HT1080 (cell line): ENCODE measurements around the gene GRIFIN. TPM values are rescaled to one million over a fixed set of nuclear protein-coding genes. Genes with fewer than 3 reads are reported as not detected.
A peak's percentile ranks its signal among the peaks of the same experiment; 100 is the strongest.
"Not testable (repeated sequence)": the region's sequence is repeated elsewhere in the genome, so short reads cannot be mapped to it uniquely, and the experiment has no call there.

ENCODE experiments used
- DNase-seq: peaks from one replicate; pipeline ENCODE4 v3.0.0-alpha.2; 2015; ENCODE audit warnings: low read depth
- total RNA-seq: library from RNA; depleted of rRNA; stranded (reverse); fragments of >200 nt; shearing (Covaris generic); gene quantifications from 2 replicates; pipeline ENCODE4 v1.2.3, GENCODE V29; 2014

Gene GRIFIN
- total RNA-seq, 1 experiment from 2014 or later: not detected

DNA sequence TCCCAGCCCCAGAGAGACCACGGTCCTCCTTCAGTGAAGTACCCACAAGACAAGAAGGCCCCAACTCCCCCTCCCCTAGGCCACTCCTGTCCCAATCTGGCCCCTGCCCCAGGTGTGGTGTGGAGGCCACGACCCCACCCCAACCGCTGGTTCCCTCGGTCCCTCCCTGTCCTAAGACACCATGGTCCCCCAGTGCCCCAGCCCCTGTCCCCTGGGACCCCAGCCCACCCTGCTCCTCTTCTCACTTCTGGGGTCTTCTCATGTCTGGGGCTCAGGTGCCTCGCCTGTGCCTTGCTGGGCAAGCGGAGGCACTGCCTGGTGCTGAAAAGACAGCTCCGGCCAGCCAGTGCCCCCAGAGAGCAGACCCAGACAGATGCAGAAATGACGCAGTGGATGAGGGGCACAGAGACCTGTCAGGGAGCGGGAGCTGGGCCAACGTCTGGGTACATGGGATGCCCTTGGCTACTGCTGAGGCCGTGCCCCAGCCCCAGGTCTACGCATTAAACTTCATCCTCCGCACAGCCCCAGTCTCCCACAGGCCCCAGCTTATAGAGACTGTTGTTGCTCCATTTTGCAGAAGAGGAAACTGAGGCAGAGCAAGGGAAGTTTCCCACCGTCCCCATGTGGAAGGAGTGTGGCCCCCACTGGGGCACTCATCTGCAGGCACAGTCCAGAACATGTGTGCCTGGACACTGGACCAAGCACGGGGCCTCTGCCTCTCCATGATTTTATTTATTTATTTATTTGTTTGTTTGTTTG lies 14.8 kb downstream of the GRIFIN start:
- no peak for DNase-seq

DNA sequence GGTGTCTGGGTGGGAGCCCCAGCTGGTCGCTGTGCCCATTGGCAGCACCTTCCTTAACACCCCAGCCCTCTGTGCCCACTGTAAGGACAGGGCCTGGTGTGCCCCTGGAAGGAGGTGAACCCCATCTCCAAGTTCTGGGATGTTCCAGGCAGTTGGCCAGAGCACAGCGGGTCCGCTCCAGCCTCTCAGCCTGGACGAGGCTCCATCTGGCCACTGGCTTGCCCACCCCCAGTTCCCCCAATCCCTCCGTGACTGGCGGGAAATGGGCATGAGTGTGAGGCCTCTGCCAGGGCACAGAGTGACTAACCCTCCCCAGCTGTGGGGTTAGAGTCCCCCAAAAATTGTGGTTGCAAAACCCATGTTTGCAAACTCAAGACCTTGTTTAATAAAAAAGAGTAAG lies 15.6 kb downstream of the GRIFIN start:
- DNase-seq: no peak

DNA sequence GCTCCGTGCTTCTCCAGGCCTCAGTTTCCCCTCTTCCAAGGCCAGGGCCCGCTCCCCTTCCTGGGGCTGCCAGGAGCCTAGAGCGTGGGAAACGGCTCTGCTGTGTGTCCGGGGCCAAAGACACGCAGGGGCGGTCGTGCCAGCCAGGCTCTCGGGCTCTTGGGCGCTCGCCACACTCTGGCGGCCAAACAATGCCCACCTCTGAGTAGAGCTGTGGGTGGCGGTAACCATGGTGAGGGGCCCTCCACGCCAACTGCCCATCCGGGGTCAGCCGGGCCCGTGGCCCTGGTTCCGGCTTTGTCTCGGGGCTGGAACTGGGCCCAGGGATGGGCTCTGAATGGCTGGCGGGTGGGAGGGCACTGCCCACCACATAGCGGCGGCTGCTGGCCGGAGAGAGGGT lies 16.0 kb downstream of the GRIFIN start:
- DNase-seq: no peak

DNA sequence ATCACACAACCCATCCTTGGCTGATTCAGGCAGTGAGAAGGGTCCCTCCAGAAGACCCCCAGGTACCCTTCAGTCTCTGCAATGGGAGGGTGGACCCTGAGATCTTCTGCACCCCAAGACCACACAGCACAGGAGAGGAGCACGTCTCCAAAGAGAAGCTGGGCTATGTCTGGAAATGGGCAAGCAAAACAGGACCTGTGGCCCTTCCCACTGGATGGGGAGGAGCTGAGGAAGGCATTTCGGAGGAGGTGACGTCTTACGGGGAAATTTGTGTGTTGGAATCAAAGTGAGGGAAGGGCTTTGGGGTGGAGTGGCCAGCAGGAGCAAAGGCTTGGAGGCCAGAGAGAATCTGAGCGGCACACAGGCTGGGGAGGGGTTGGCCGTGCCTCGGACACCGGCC lies 16.5 kb downstream of the GRIFIN start:
- DNase-seq: no peak

DNA sequence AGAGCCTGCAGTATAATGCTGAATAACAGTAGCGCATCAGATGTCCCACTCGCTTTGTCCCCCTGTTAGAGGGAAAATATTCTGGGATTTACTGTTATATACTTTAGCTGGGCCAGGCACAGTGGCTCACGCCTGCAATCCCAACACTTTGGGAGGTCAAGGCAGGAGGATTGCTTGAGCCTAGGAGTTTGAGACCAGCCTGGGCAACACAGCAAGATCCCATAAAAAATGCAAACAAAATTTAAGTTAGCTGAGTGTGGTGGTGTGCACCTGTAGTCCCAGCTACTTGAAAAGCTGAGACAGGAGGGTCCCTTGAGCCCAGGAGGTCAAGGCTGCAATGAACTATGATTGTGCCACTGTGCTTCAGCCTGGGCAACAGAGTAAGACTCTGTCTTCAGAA lies 22.3 kb downstream of the GRIFIN start:
- not testable (repeated sequence) for DNase-seq

DNA sequence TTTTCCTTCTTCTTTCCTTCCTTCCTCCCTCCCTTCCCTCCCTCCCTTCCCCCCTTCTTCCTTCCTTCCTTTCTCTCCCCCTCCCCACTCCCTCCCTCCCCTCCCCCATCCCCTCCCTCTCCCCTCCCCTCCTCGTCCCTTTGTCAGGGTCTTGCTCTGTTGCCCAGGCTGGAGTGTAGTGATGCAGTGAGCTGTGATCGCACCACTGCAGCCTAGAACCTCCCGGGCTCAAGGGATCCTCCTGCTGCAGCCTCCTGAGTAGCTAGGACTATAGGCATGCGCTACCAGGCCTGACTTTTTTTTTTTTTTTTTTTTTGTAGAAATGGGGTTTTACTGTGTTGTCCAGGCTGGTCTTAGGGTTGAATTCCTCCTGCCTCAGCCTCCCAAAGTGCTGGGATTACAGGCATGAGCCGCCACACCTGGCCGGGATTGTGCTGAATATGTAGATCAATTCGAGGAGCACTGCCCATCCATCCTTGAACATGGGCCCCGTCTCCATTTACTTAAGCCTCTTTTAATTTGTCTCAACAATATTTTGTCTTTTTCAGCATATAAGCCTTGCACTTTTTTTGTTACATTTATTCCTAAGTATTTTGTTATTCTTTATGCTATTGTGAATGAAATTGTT lies 23.4 kb downstream of the GRIFIN start:
- DNase-seq: no peak

DNA sequence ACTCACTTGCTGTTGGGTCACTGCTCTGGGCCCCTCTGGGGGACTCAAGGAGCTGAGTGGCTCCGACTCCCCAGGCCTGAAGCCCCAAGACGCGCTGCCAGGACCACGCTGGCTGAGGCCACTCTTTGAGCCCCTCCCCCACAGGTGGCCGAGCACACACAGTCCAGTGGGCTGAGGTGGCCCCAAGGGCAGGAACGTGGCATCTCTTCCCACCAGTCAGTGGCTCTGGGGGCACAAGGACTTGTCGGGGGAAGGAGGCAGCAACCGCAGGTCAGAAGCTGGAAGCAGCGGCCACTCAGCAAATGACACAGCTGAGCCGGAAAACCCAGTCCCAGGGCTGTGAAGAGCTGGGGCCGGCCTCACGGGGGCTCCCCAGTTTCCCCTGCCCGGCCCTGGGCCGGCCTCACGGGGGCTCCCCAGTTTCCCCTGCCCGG lies 24.1 kb downstream of the GRIFIN start:
- no peak for DNase-seq

DNA sequence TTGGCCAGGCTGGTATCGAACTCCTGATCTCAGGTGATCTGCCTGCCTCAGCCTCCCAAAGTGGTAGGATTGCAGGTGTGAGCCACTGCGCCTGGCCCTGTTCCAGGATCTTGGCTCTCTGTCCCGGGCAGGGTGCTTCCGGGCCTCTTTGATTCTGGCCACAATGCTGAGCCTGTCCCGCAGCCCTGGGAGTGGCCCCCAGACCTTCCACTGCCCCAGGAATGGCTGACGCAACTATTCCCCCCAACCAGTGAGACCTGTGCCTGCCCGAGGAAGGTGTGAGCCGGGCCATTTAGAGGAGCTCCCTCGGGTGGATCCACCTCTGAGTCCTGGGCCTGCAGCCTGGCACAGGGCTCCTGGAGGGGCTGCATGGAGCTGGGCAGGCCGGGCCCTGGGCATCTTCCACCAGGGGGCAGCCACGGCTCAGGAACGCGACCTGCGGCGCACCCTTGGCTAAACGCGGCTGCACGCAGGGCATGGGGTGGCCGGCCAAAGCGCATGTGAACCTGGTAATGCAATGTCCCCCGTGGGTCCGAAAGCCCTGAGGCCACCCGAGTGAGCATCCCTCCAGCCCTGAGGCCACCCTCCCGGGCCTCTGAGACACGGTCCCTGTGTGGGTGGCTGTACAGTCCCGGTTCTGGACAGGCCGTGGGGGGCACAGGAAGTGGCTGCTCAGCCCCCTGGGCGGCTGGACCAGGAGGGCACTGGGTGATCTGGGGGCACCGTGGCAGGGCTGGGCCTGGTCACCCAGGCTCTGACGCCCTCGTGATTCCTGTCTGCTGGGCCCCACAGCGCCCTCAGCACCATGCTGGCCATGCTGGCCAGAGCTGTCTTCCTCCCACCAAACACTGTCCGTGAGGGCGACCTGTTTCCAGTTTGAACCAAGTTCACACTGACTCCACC lies 24.8 kb downstream of the GRIFIN start:
- DNase-seq: peak; percentile 73

DNA sequence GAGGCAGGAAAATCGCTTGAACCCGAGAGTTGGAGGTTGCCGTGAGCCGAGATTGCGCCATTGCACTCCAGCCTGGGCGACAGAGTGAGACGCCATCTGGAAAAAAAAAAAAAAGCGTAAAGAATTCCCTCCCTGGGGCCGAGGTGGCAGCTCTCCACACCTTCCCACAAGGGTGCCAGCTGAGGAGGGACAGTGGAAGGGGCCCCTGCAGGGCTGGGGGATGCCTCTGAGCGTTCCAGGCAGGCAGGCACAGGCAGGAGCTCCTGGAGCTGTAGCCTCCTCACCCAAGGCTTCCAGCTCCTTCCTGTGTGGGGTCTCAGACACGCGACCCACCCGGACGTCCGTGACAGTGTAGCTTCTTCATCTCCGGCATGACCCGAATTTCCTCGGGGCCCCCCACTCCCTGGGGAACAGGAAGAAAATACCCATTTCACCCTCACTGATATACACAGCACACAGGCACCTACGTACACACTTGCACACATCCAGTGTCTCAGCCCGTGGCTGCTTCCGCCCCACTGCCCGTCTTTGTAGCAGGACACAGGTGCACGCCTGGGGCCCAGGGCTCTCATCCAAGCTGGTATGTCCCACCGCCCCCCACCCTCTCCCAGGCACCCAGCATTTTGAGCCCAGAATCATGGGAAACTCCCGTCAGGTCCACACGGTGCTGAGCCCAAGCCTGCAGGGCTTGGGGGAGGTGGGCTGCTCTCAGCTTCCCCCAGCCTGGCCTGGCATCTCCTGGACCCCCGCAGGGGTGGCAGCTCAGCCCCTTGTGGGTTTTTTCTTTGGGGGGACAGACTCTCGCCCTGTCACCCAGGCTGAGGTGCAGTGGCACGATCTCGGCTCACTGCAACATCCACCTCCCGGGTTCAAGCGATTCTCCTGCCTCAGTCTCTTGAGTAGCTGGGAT lies 25.7 kb downstream of the GRIFIN start:
- DNase-seq: no peak

DNA sequence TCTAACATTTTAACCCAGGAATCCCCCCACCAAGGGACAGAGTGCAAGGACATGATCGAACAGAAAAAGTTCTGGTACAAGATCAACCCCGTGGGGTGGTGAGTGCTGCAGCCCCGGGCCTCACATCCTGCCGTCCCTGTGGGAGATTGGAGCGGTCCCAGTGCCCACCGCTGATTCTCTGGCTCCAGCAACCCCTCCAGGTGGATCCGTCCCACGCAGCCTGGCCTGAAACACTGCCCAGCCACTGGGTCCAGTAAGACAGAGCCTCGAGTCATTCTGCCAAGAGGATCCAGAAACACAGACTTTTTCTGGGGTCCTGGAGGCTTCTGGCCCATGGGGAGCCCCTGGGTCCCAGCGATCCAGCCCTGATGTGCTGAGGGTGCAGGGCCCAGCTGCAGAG lies 29.5 kb downstream of the GRIFIN start:
- DNase-seq: no peak

DNA sequence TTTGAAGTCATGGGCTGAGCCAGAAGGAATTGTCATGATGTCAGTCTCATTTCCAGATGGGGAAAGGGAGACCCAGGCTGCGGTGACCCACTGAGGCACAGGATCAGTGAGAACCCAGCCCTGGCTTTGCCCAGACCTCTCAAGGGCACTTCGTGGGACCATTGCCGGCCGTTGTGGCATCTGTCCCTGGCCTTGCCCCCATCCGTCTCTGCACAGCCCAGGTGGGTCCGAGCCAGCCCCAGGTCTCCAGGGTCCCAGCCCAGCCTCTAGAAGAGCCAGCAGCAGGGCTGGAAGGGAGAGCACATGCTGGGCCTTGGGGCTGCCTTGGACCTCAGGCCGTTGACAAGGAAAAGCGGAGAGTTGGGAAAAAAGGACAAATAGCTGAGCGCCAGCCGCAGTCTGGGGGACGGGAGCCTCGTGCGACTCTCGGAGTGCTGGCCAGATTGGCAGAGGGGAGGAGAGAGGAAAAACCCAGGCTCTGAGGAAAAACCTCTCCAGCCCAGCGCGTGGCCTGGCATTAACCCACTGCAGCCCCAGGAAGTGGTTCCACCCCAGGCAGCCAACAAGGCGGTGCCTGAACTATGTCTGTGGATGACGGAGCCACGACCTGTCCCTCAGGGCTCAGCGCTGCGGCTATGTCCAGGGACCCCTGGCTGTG lies 30.2 kb downstream of the GRIFIN start:
- no peak for DNase-seq

DNA sequence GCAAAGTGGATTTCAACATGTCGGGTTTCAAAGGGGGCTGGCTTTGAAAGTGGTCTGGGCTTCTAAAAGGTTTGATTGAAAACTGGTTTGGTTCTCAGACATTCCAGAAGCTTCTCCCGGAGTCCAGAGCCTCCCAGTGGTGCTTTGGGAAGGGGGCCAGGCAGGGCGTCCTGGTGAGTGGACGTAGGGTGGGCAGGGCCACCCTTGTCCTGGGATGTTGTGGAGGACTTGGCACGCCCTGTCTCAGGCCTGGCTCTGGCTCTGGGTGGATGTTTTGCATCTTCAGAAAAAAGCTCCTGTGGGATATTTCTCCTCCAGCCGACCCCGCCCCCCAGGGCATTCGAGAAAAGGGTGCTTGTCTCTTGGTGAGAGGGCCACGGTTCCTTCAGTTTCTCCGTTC lies 31.2 kb downstream of the GRIFIN start:
- no peak for DNase-seq

DNA sequence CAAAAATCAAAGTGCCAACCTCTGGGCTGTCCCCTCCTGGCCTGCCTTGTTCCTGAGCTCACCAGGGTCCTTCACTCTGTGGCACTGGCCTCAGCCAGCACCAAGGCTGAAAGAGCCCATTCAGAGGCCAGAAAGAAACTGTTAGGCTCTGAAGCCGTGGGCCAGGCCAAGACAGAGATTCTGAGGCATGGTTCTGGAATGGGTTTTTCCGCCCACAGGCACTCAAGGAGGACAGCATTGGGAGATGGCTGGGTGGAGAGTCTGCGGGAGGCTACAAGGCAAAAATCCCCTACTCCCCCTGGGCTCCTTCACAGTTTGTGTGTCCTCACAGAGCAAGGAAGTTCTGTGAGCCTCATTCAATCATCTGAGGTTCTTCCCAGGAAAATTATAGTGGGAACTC lies 31.7 kb downstream of the GRIFIN start:
- no peak for DNase-seq

DNA sequence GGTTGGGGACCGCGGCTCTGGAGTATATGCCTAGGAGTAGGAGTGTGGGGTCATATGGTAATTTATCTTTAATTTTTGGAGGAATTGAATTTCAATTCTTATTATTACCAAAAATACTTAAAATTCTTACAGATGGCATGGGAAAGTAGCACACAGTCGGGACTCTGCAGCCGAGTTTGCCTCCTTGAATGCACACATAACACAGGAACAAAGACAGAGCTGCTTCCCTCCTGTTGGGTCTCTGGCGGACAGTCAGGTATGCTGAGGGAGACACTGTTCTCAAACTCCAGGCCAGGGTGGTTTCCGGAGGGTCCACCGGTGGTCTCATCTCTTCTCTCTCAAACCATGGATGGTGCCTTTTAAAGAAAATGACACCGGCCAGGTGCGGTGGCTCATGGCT lies 32.7 kb downstream of the GRIFIN start:
- no peak for DNase-seq

DNA sequence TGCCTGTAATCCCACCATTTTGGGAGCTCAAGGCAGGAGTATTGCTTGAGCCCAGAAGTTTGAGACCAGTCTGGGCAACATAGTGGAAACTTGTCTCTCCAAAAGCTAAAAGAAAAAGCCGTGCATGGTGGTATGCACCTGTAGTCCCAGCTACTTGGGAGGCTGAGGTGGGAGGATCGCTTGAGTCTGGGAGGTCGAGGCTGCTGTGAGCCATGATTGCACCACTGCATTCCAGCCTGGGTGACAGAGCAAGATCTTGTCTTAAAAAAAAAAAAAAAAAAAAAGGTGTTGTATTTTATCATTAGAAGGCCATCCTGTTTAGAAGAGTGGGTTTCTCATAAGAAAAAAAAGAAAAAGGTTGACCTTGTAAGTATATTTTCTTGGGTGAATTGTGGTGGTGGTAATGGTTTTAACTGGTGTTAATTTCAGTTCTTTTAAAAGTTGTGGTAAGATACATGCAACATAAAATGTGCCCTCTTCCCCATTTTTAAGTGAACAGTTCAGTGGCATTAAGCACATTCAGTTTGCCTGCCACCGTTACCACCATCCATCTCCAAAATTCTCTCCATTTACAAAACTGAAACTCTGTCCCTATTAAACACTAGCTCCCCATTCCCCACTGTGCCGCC lies 34.7 kb downstream of the GRIFIN start:
- no peak for DNase-seq

DNA sequence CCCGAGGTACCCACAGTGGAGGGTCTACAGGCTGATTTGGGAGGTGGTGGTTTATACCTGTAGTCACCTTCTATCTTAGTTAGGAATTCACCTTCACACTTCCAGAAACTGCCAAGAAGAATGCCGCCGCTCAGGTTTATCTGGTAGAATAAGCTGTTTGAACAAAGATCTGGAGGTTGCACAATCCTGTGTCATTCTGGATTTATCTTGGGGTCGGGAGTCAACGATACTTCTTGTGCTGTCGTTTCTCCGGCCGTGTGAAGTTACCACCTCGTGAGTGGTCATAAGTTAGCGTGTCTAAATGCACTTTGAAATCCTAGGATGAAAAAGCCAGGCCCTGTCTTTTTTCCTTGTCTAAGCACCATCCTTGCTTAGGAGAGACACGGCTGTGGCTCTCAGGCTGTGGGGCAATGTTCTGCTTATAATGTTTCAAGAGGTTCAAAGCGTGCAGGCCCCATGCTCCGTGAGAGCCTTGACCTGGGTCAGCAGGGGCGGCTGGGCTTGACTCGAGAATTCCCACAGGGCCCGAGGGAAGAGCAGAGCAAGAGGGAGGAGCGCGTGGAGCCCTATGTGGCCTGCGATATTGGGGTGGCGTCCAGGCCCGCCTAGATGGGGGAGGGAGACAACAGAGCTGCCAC lies 35.5 kb downstream of the GRIFIN start:
- no peak for DNase-seq

DNA sequence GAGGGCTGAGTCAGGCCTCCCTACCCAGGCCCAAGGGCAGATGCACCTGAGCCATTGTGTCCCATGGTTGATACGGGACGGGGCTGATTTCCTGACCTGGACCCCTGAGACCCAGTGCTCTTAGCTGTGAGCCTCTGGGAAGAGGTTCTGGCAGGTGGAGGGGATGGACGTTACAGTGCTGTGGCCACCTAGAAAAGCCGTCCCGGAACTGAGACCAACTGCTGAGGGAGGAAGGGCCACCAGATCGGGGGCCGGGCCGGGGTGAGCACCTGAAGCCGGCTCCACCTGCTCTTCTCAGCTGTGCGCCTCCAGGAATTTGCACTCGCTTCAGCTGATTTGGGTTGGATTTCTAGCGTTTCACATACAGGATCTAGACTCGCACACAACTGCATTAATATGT lies 37.4 kb downstream of the GRIFIN start:
- no peak for DNase-seq

DNA sequence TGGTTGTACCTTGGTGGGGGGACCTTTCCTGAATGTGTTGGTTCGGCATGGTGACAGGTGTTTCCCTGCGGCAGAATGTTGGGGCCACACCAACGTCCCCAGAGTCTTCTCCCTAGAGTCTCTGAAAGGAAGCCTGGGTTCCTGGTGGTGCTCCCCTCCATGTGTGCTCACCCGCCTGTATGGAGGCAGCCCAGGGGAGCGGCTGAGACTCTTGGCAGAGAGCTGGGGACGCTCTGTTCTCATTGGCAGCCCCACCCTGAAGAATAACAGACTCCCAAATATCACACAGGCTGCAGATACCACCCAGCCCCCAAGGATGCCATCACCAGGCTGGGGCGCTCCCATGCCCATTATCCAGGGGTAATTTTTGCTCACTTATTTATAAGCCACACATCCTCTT lies 38.0 kb downstream of the GRIFIN start:
- no peak for DNase-seq

DNA sequence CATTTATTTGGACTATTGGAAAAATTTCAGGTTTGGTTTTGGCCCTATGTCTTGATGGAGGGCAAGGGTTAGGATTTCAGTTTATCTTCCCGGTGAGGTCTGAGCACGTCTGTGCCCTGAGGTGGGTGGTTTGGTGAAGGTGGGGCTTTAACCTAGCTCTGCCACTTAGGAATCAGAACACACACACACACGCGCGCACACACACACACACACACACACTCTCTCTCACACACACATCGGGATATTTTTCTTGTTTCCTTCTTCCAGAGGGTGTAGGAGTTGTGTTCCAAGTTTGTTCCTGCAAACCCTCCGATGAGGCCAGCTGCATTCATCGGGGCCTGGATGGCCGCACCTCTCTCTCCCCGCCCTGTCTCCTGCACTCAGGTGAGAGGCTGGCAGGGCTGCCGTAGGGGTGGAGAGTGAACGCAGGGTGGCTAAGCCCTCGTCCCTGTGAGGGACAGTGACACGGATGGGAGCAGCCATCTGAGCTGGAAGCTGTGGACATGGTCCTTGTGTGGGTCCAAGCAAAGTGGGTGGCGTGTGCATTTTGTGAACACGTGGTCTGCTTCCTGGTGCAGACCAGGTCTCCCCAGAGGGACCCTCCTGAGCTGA lies 38.6 kb downstream of the GRIFIN start:
- DNase-seq: no peak
